ENCODE results near the gene TREML2. TPM values are rescaled to one million over a fixed set of nuclear protein-coding genes. Genes with fewer than 3 reads are reported as not detected.

Gene TREML2
- total RNA-seq, 1 experiment from 2014 or later = not detected

GRCh38 chr6:41156771-41157170 lies 44.2 kb downstream of the TREML2 start:
- no peaks in the 10 kb centered on the region for H3K4me1 ChIP-seq (replicated peaks; ENCODE audit: insufficient read depth)
- no peak overlapping the region for H2AFZ ChIP-seq
- POLR2A ChIA-PET (ENCODE audit: unreplicated experiment) = no interaction called here
- H3K4me2 ChIP-seq = no peak overlapping the region
- H3F3A ChIP-seq (ENCODE audit: insufficient read depth, low read depth) = no peaks in the 10 kb centered on the region
- no peaks in the 10 kb centered on the region for H3K9me2 ChIP-seq (ENCODE audit: insufficient read depth)
- no peak for DNase-seq
- no peaks in the 10 kb centered on the region for H3K79me2 ChIP-seq (ENCODE audit: low read depth)
- H3K4me3 ChIP-seq = no peak overlapping the region
- H4K20me1 ChIP-seq (ENCODE audit: insufficient read depth) = no peaks in the 10 kb centered on the region
- H3K27me3 ChIP-seq (ENCODE audit: insufficient read depth, low read depth) = peaks cover 47% of the 10 kb centered on the region
- H3K36me3 ChIP-seq (ENCODE audit: low read depth) = no peaks in the 10 kb centered on the region
- intact Hi-C loops (cut with micrococcal nuclease; ENCODE audit: unreplicated experiment) = no loop called here
- no TSS peak for BruUV-seq (replicated peaks)
- H3K27ac ChIP-seq = no peak overlapping the region
- CTCF ChIA-PET = no interaction called here
- no peak for TF ChIP-seq CTCF (conservative IDR thresholded peaks at IDR 0.05)
- TF ChIP-seq EZH2 (IDR thresholded peaks at IDR 0.05; ENCODE audit: low read depth) = no peak
- H3K9me3 ChIP-seq (ENCODE audit: insufficient read depth, low read depth) = no peaks in the 10 kb centered on the region

GRCh38 chr6:41156001-41156400 lies 44.9 kb downstream of the TREML2 start:
- no peaks in the 10 kb centered on the region for H3K9me2 ChIP-seq (ENCODE audit: insufficient read depth)
- intact Hi-C loops (cut with micrococcal nuclease; ENCODE audit: unreplicated experiment) = no loop called here
- no peak overlapping the region for H2AFZ ChIP-seq
- H3K4me2 ChIP-seq = no peak overlapping the region
- no peaks in the 10 kb centered on the region for H3K4me1 ChIP-seq (replicated peaks; ENCODE audit: insufficient read depth)
- DNase-seq = no peak
- H3K79me2 ChIP-seq (ENCODE audit: low read depth) = no peaks in the 10 kb centered on the region
- H3K36me3 ChIP-seq (ENCODE audit: low read depth) = no peaks in the 10 kb centered on the region
- TF ChIP-seq CTCF (conservative IDR thresholded peaks at IDR 0.05) (no peak), EZH2 (IDR thresholded peaks at IDR 0.05; ENCODE audit: low read depth) (no peak)
- no peaks in the 10 kb centered on the region for H3F3A ChIP-seq (ENCODE audit: insufficient read depth, low read depth)
- peaks cover 39% of the 10 kb centered on the region for H3K27me3 ChIP-seq (ENCODE audit: insufficient read depth, low read depth)
- BruUV-seq (replicated peaks) = no TSS peak
- H3K27ac ChIP-seq = no peak overlapping the region
- POLR2A ChIA-PET (ENCODE audit: unreplicated experiment) = no interaction called here
- CTCF ChIA-PET = no interaction called here
- H4K20me1 ChIP-seq (ENCODE audit: insufficient read depth) = no peaks in the 10 kb centered on the region
- H3K9me3 ChIP-seq (ENCODE audit: insufficient read depth, low read depth) = no peaks in the 10 kb centered on the region
- no peak overlapping the region for H3K4me3 ChIP-seq

GRCh38 chr6:41155132-41155805 lies 45.7 kb downstream of the TREML2 start:
- Histone ChIP-seq H3F3A (ENCODE audit: insufficient read depth, low read depth) (no peaks in the 10 kb centered on the region), H4K20me1 (ENCODE audit: insufficient read depth) (no peaks in the 10 kb centered on the region), H3K9me3 (ENCODE audit: insufficient read depth, low read depth) (no peaks in the 10 kb centered on the region), H3K27ac (no peak overlapping the region), H3K4me3 (no peak overlapping the region), H3K9me2 (ENCODE audit: insufficient read depth) (no peaks in the 10 kb centered on the region), H3K27me3 (ENCODE audit: insufficient read depth, low read depth) (peaks cover 34% of the 10 kb centered on the region), H3K36me3 (ENCODE audit: low read depth) (no peaks in the 10 kb centered on the region), H2AFZ (no peak overlapping the region), H3K4me2 (no peak overlapping the region), H3K79me2 (ENCODE audit: low read depth) (no peaks in the 10 kb centered on the region), H3K4me1 (replicated peaks; ENCODE audit: insufficient read depth) (no peaks in the 10 kb centered on the region)
- CTCF ChIA-PET = no interaction called here
- no TSS peak for BruUV-seq (replicated peaks)
- POLR2A ChIA-PET (ENCODE audit: unreplicated experiment) = no interaction called here
- TF ChIP-seq EZH2 (IDR thresholded peaks at IDR 0.05; ENCODE audit: low read depth) = no peak
- no peak for TF ChIP-seq CTCF (conservative IDR thresholded peaks at IDR 0.05)
- DNase-seq = no peak
- intact Hi-C loops (cut with micrococcal nuclease; ENCODE audit: unreplicated experiment) = no loop called here
